ENCODE data around the gene BCL2. TPM values are rescaled to one million over a fixed set of nuclear protein-coding genes. Genes with fewer than 3 reads are reported as not detected.

Gene BCL2
- total RNA-seq, 1 experiment from 2014 or later: 2.6 TPM

GRCh38 chr18:63263444-63263843 is 56.1 kb downstream of the BCL2 start:
- no peak for DNase-seq (ENCODE audit: low spot score)
- ChIA-PET POLR2A (no interaction called here), CTCF (no interaction called here)
- TF ChIP-seq FOXK1 (CRISPR knock-in tag; IDR thresholded peaks at IDR 0.05) (no peak), HMGA2 (CRISPR knock-in tag; IDR thresholded peaks at IDR 0.05) (no peak), ZSCAN18 (CRISPR knock-in tag; IDR thresholded peaks at IDR 0.05) (no peak)
- H3K4me1 Mint-ChIP-seq: no peaks in the 10 kb centered on the region
- no peaks in the 10 kb centered on the region for H3K27me3 Mint-ChIP-seq (ENCODE audit: low read depth)
- no peak overlapping the region for H3K27ac Mint-ChIP-seq
- H3K36me3 Mint-ChIP-seq: no peaks in the 10 kb centered on the region
- H3K4me3 Mint-ChIP-seq: no peak overlapping the region
- no peaks in the 10 kb centered on the region for H3K9me3 Mint-ChIP-seq
- ATAC-seq: no peak

GRCh38 chr18:63262369-63263335 is 56.9 kb downstream of the BCL2 start:
- H3K36me3 Mint-ChIP-seq: no peaks in the 10 kb centered on the region
- no peak overlapping the region for H3K27ac Mint-ChIP-seq
- ChIA-PET POLR2A (no interaction called here), CTCF (interaction anchor here (0.6 kb wide), 1 partner anchor 52 kb away, joined by 4 read pairs; no protein-coding TSS in a partner anchor)
- no peak overlapping the region for H3K4me3 Mint-ChIP-seq
- no peak for ATAC-seq
- no peaks in the 10 kb centered on the region for H3K27me3 Mint-ChIP-seq (ENCODE audit: low read depth)
- TF ChIP-seq ZNF219 (CRISPR knock-in tag; IDR thresholded peaks at IDR 0.05; ENCODE audit: borderline replicate concordance): no peak
- no peak for TF ChIP-seq ERG (CRISPR knock-in tag; IDR thresholded peaks at IDR 0.05)
- TF ChIP-seq ZSCAN18 (CRISPR knock-in tag; IDR thresholded peaks at IDR 0.05): no peak
- TF ChIP-seq GTF2I (CRISPR knock-in tag; conservative IDR thresholded peaks at IDR 0.05): no peak
- TF ChIP-seq ZNF425 (CRISPR knock-in tag; conservative IDR thresholded peaks at IDR 0.05): no peak
- H3K9me3 Mint-ChIP-seq: no peaks in the 10 kb centered on the region
- no peak for DNase-seq (ENCODE audit: low spot score)
- no peaks in the 10 kb centered on the region for H3K4me1 Mint-ChIP-seq

GRCh38 chr18:63261029-63261428 is 58.5 kb downstream of the BCL2 start:
- ChIA-PET CTCF (no interaction called here), POLR2A (no interaction called here)
- DNase-seq (ENCODE audit: low spot score): no peak
- H3K27ac Mint-ChIP-seq: no peak overlapping the region
- H3K36me3 Mint-ChIP-seq: no peaks in the 10 kb centered on the region
- no peaks in the 10 kb centered on the region for H3K27me3 Mint-ChIP-seq (ENCODE audit: low read depth)
- TF ChIP-seq ZMAT4 (CRISPR knock-in tag; IDR thresholded peaks at IDR 0.05) (no peak), GRHL2 (CRISPR knock-in tag; IDR thresholded peaks at IDR 0.05; ENCODE audit: insufficient replicate concordance, severe bottlenecking) (no peak), RELA (CRISPR knock-in tag; IDR thresholded peaks at IDR 0.05; ENCODE audit: borderline replicate concordance) (no peak), ZBTB21 (CRISPR knock-in tag; IDR thresholded peaks at IDR 0.05; ENCODE audit: borderline replicate concordance) (no peak), OVOL2 (CRISPR knock-in tag; IDR thresholded peaks at IDR 0.05; ENCODE audit: borderline replicate concordance) (no peak), ZSCAN18 (CRISPR knock-in tag; IDR thresholded peaks at IDR 0.05) (no peak), IRF1 (CRISPR knock-in tag; IDR thresholded peaks at IDR 0.05) (no peak), CREM (CRISPR knock-in tag; IDR thresholded peaks at IDR 0.05) (no peak), RORB (CRISPR knock-in tag; IDR thresholded peaks at IDR 0.05) (no peak), USF2 (CRISPR knock-in tag; IDR thresholded peaks at IDR 0.05) (no peak)
- H3K4me3 Mint-ChIP-seq: no peak overlapping the region
- no peaks in the 10 kb centered on the region for H3K4me1 Mint-ChIP-seq
- no peak for ATAC-seq
- H3K9me3 Mint-ChIP-seq: no peaks in the 10 kb centered on the region
